22Rv1 (cell line): ENCODE data around the gene HDLBP.

ENCODE experiments used
- H3K27ac ChIP-seq: fragments of 450-650 bp; 2 replicates; pipeline ENCODE4 v1.5.1; 2017
- CTCF ChIP-seq: fragments of 450-650 bp; IDR thresholded peaks from 2 replicates; pipeline ENCODE4 v1.5.1; 2017; ENCODE audit warnings: mild to moderate bottlenecking
- ZFX ChIP-seq: fragments of 450-650 bp; IDR thresholded peaks from 2 replicates; pipeline ENCODE4 v1.6.1; 2017; ENCODE audit warnings: antibody characterized with exemption, borderline replicate concordance

HDLBP gene

GRCh38 chr2:241204010-241204384 lies 111.5 kb downstream of the HDLBP start:
- TF ChIP-seq ZFX (no peak), CTCF (no peak)

GRCh38 chr2:241203218-241204009 lies 112.1 kb downstream of the HDLBP start:
- H3K27ac ChIP-seq: no peak overlapping the region
- TF ChIP-seq CTCF (no peak), ZFX (no peak)

More at GRCh38 chr2:241204010-241204384, 111.5 kb downstream of the HDLBP start:
- H3K27ac ChIP-seq: no peak overlapping the region

GRCh38 chr2:241202681-241203080 lies 112.8 kb downstream of the HDLBP start:
- no peak overlapping the region for H3K27ac ChIP-seq
- TF ChIP-seq ZFX: no peak
- TF ChIP-seq CTCF: no peak

- TF ChIP-seq ZFX (no peak), CTCF (no peak)
- H3K27ac ChIP-seq: no peak overlapping the region
Observed at GRCh38 chr2:241202268-241202585, 113.2 kb downstream of the HDLBP start.

GRCh38 chr2:241201445-241202267 lies 113.8 kb downstream of the HDLBP start:
- no peak overlapping the region for H3K27ac ChIP-seq
- TF ChIP-seq ZFX: no peak
- TF ChIP-seq CTCF: no peak

GRCh38 chr2:241200822-241201395 lies 114.6 kb downstream of the HDLBP start:
- no peak overlapping the region for H3K27ac ChIP-seq
- TF ChIP-seq CTCF (no peak), ZFX (no peak)
